Left ventricle myocardium inferior (tissue), 1 donor: ENCODE data around the gene CAMKMT. TPM values are rescaled to one million over a fixed set of nuclear protein-coding genes. Genes with fewer than 3 reads are reported as not detected.

Experiments used
- DNase-seq: peaks from one replicate; pipeline ENCODE4 v3.0.0-alpha.2; 2020
- H3K27ac ChIP-seq: fragments of 200-600 bp; replicated peaks from 2 replicates; pipeline ENCODE4 v1.8.0; 2021
- H3K27me3 ChIP-seq: fragments of 200-600 bp; 2 replicates; pipeline ENCODE4 v1.8.0; 2021; ENCODE audit warnings: low read depth
- H3K36me3 ChIP-seq: fragments of 200-600 bp; 2 replicates; pipeline ENCODE4 v1.8.0; 2021
- H3K4me1 ChIP-seq: fragments of 200-600 bp; 2 replicates; pipeline ENCODE4 v1.8.0; 2021
- H3K4me3 ChIP-seq: fragments of 200-600 bp; 2 replicates; pipeline ENCODE4 v1.8.0; 2021; ENCODE audit warnings: mild to moderate bottlenecking, moderate library complexity
- H3K9me3 ChIP-seq: fragments of 200-600 bp; replicated peaks from 2 replicates; pipeline ENCODE4 v1.8.0; 2021
- intact Hi-C: fragments of 100-400 bp; cut with micrococcal nuclease; formaldehyde crosslinking; loops from one replicate; pipeline ENCODE4 v1.11.0; 2022
- total RNA-seq: library from RNA; stranded (reverse); fragmentation: NEBNext Ultra II Directional; extraction: Animal tissue kit (Norgen Biotek cat#: 25700); gene quantifications from one replicate; pipeline ENCODE4 v1.2.1, GENCODE V29; 2021
- TF ChIP-seq, protein P1 (sequence below): fragments of 200-600 bp; IDR thresholded peaks from 2 replicates; pipeline ENCODE4 v1.8.0; 2021; ENCODE audit warnings: antibody characterized with exemption, mild to moderate bottlenecking, borderline replicate concordance
- donor health status: DM: no; HTN: yes; CAD: no; lungs with severe emphysema.

CAMKMT gene
- total RNA-seq, 1 donor from 2014 or later: 4.8 TPM

DNA sequence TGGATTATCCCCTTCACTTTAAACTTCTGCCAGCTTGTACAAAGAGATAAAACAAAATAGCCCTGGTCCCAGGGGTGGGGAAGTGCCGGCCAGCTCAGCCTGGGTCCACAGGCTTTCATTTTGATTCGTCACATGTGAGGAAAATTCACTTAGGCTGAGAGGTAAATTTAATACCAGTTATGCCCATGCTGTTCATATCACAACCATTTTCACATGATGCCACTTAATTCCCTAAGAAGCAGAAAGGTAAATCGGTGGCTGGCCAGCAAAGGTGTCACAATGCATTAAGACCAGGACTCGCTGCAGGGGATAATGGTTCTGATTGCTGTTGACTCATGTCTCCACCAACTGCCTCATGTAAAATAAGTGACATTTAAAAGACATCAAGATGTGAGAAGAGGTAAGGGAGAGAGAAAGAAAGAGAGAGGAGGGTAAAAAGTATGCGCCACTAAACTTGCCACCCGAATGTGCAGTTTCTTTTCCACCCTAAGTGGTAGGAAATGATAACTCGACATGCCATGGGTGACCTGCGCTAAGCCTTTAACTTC is 318.8 kb downstream of the CAMKMT start:
- Histone ChIP-seq H3K4me1 (peaks cover 17% of the 10 kb centered on the region), H3K27me3 (no peaks in the 10 kb centered on the region), H3K36me3 (no peaks in the 10 kb centered on the region), H3K9me3 (no peaks in the 10 kb centered on the region), H3K27ac (no peak overlapping the region), H3K4me3 (no peak overlapping the region)
- intact Hi-C loops: no loop called here
- DNase-seq: no peak
- TF ChIP-seq, protein P1, sequence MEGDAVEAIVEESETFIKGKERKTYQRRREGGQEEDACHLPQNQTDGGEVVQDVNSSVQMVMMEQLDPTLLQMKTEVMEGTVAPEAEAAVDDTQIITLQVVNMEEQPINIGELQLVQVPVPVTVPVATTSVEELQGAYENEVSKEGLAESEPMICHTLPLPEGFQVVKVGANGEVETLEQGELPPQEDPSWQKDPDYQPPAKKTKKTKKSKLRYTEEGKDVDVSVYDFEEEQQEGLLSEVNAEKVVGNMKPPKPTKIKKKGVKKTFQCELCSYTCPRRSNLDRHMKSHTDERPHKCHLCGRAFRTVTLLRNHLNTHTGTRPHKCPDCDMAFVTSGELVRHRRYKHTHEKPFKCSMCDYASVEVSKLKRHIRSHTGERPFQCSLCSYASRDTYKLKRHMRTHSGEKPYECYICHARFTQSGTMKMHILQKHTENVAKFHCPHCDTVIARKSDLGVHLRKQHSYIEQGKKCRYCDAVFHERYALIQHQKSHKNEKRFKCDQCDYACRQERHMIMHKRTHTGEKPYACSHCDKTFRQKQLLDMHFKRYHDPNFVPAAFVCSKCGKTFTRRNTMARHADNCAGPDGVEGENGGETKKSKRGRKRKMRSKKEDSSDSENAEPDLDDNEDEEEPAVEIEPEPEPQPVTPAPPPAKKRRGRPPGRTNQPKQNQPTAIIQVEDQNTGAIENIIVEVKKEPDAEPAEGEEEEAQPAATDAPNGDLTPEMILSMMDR: no peak

DNA sequence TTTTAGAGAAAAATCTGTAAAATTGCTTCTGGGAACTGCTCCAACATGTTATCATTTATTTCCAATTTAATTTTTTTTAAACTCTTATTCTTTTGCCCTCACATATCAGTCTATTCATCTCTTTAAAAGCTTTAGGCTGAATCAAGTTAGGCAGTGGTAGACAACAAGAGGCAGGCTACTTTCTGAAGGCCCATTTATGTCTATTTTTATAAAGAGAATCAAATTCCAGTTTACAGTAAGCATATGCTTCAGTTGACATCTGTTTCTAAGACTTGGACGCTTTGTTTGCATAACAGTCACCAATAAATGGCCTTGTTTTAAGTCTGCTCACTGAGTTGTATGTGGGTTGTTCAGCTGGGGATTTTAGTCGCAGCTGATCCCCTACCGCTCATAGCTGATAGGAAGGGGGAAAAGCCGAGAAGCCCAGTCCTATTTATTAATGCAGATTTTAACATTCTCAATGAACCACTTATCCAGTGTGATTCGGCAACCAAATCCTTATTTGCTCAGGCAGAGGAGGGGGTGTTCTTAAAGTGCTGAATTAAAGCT is 319.3 kb downstream of the CAMKMT start:
- Histone ChIP-seq H3K4me1 (peaks cover 17% of the 10 kb centered on the region), H3K36me3 (no peaks in the 10 kb centered on the region), H3K9me3 (no peaks in the 10 kb centered on the region), H3K27me3 (no peaks in the 10 kb centered on the region), H3K27ac (no peak overlapping the region), H3K4me3 (no peak overlapping the region)
- DNase-seq: no peak
- intact Hi-C loops: no loop called here
- TF ChIP-seq, protein P1: no peak

DNA sequence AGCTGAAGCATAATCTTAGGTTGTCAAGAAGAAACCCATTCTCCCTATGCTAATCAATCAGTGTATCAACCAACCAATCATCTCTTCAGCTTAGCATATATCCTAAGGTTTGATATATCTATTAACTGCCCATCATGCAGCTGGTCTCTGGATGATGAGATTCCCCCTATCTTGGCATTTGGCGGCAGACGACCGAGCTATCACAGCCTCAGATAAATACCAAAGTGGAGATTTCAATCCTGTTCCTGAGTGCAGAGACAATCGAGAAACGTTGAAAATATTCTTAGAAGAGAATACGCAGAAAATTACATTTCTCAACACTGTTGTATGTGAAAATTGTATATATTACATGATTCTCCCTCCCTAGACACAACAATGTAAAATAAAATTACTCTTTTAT is 320.7 kb downstream of the CAMKMT start:
- TF ChIP-seq, protein P1: no peak
- H3K27me3 ChIP-seq: no peaks in the 10 kb centered on the region
- intact Hi-C loops: no loop called here
- peaks cover 17% of the 10 kb centered on the region for H3K4me1 ChIP-seq
- no peak overlapping the region for H3K27ac ChIP-seq
- H3K4me3 ChIP-seq: no peak overlapping the region
- no peaks in the 10 kb centered on the region for H3K36me3 ChIP-seq
- no peak for DNase-seq
- H3K9me3 ChIP-seq: no peaks in the 10 kb centered on the region

DNA sequence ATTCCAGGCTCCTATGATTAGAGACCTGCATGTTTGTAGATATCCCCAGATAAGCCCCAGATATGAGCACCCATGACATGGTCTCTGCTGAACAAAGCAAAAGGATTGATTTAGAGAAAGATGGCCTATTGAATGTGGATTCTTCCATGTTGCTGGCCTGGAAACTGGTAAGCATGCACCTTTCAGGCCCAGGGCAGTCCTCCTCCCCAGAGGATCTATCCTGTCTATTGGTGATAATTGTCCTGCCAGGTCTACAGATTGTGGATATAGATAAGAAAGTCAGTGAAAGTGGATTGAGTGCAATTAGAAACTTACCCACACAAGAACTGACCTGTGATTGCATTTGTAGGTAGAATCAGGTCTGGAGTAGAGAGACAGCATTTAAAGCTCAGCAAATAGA is 322.8 kb downstream of the CAMKMT start:
- Histone ChIP-seq H3K27me3 (no peaks in the 10 kb centered on the region), H3K36me3 (no peaks in the 10 kb centered on the region), H3K27ac (no peak overlapping the region), H3K4me3 (no peak overlapping the region), H3K9me3 (no peaks in the 10 kb centered on the region), H3K4me1 (peaks cover 12% of the 10 kb centered on the region)
- TF ChIP-seq, protein P1: no peak
- no peak for DNase-seq
- intact Hi-C loops: no loop called here

DNA sequence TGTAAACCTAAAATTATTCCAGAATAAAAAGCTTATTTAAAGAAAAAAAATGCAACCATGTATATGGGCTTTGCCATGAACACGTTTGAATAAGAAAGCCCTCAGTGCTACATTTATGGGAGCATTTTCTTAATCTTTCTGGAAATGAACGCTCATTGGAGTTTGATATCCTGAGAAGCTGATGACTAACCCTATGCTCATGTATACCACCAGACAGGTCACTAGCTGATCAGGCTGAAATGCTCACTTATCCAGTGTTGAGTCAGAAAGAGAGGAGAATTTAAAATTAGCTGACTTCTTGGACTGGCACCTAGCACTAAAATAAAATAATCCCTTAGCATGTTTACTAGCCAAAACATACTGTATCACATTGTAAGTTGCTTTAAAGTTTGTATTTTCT is 324.8 kb downstream of the CAMKMT start:
- Histone ChIP-seq H3K36me3 (no peaks in the 10 kb centered on the region), H3K9me3 (no peaks in the 10 kb centered on the region), H3K4me3 (no peak overlapping the region), H3K27me3 (no peaks in the 10 kb centered on the region), H3K4me1 (no peaks in the 10 kb centered on the region), H3K27ac (no peak overlapping the region)
- TF ChIP-seq, protein P1: no peak
- DNase-seq: no peak
- intact Hi-C loops: no loop called here
